ENCODE results near the gene UBASH3B. TPM values are rescaled to one million over a fixed set of nuclear protein-coding genes. Genes with fewer than 3 reads are reported as not detected.

UBASH3B gene
- total RNA-seq, 1 donor from 2014 or later: 14.3 TPM

Small RNA genes within 50 kb of the gene (small RNA-seq; reads per million reads assigned to genes)
- gene RF01210 (ENCODE audit: low replicate concordance): not detected

Other genes starting within 250 kb of the UBASH3B start
- gene CRTAM, start 182.8 kb downstream of the UBASH3B start, total RNA-seq: 0.49 TPM
- 7.6 TPM for gene JHY, start 227.0 kb downstream of the UBASH3B start, total RNA-seq